Stimulated activated memory B cell treated with anti-CD40 and anti-IgM and Interleukin-4, amounts not matched to agents 10 μg/mL and 1 μg/mL and 100 μg/mL, for 72 hours (primary cell): ENCODE measurements around the gene MYOM1.
"Not testable (repeated sequence)": the region's sequence is repeated elsewhere in the genome, so short reads cannot be mapped to it uniquely, and the experiment has no call there.

ENCODE experiments used
- ATAC-seq: fragments of 150-1000 bp; cut with Tn5 transposase; 2 replicates; pipeline ENCODE4 v1.10.0; 2021
- H3K27ac Mint-ChIP-seq: one replicate; pipeline ENCODE4 v1.8.0; 2022; ENCODE audit warnings: mild to moderate bottlenecking, mixed read lengths
- H3K27me3 Mint-ChIP-seq: one replicate; pipeline ENCODE4 v1.8.0; 2022; ENCODE audit warnings: mixed read lengths
- H3K36me3 Mint-ChIP-seq: one replicate; pipeline ENCODE4 v1.8.0; 2022; ENCODE audit warnings: mixed read lengths
- H3K4me1 Mint-ChIP-seq: one replicate; pipeline ENCODE4 v1.8.0; 2022; ENCODE audit warnings: mixed read lengths
- H3K4me3 Mint-ChIP-seq: one replicate; pipeline ENCODE4 v1.8.0; 2022; ENCODE audit warnings: mild to moderate bottlenecking, moderate library complexity, mixed read lengths
- H3K9me3 Mint-ChIP-seq: one replicate; pipeline ENCODE4 v1.8.0; 2022; ENCODE audit warnings: mixed read lengths

Gene MYOM1

GRCh38 chr18:3035635-3036034, 184.1 kb downstream of the MYOM1 start:
- H3K4me1 Mint-ChIP-seq, result peaks cover 6% of the 10 kb centered on the region
- H3K27ac Mint-ChIP-seq, result peak overlapping the region; percentile 40
- no peaks in the 10 kb centered on the region for H3K27me3 Mint-ChIP-seq
- no peaks in the 10 kb centered on the region for H3K36me3 Mint-ChIP-seq
- H3K9me3 Mint-ChIP-seq, result no peaks in the 10 kb centered on the region
- ATAC-seq, result no peak
- no peak overlapping the region for H3K4me3 Mint-ChIP-seq

GRCh38 chr18:3032721-3033120, 187.0 kb downstream of the MYOM1 start:
- Mint-ChIP-seq H3K4me3 (no peak overlapping the region), H3K36me3 (no peaks in the 10 kb centered on the region), H3K4me1 (peaks cover 11% of the 10 kb centered on the region), H3K27me3 (no peaks in the 10 kb centered on the region), H3K27ac (no peak overlapping the region), H3K9me3 (no peaks in the 10 kb centered on the region)
- ATAC-seq, result no peak

GRCh38 chr18:3029215-3029952, 190.4 kb downstream of the MYOM1 start:
- peaks cover 6% of the 10 kb centered on the region for H3K4me1 Mint-ChIP-seq
- H3K27me3 Mint-ChIP-seq, result no peaks in the 10 kb centered on the region
- no peak for ATAC-seq

GRCh38 chr18:3028115-3028514, 191.7 kb downstream of the MYOM1 start:
- not testable (repeated sequence) for H3K36me3 Mint-ChIP-seq, H3K4me1 Mint-ChIP-seq, ATAC-seq, H3K9me3 Mint-ChIP-seq, H3K27me3 Mint-ChIP-seq, H3K27ac Mint-ChIP-seq, H3K4me3 Mint-ChIP-seq

More at GRCh38 chr18:3029215-3029952, 190.4 kb downstream of the MYOM1 start:
- H3K27ac Mint-ChIP-seq, result no peak overlapping the region
- no peaks in the 10 kb centered on the region for H3K36me3 Mint-ChIP-seq
- H3K9me3 Mint-ChIP-seq, result no peaks in the 10 kb centered on the region
- H3K4me3 Mint-ChIP-seq, result no peak overlapping the region

- Mint-ChIP-seq H3K27me3 (no peaks in the 10 kb centered on the region), H3K4me1 (peaks cover 6% of the 10 kb centered on the region), H3K27ac (no peak overlapping the region), H3K36me3 (no peaks in the 10 kb centered on the region), H3K9me3 (peaks cover 3% of the 10 kb centered on the region), H3K4me3 (no peak overlapping the region)
- ATAC-seq, result no peak
Measured at GRCh38 chr18:3027370-3027891, 192.3 kb downstream of the MYOM1 start.

GRCh38 chr18:3025544-3025943, 194.2 kb downstream of the MYOM1 start:
- Mint-ChIP-seq H3K4me1 (peaks cover 6% of the 10 kb centered on the region), H3K9me3 (peaks cover 3% of the 10 kb centered on the region), H3K4me3 (no peak overlapping the region), H3K27ac (no peak overlapping the region), H3K36me3 (no peaks in the 10 kb centered on the region), H3K27me3 (no peaks in the 10 kb centered on the region)
- no peak for ATAC-seq

- not testable (repeated sequence) for H3K9me3 Mint-ChIP-seq, ATAC-seq, H3K4me3 Mint-ChIP-seq, H3K27ac Mint-ChIP-seq, H3K4me1 Mint-ChIP-seq, H3K27me3 Mint-ChIP-seq, H3K36me3 Mint-ChIP-seq
Measured at GRCh38 chr18:3023603-3024002, 196.2 kb downstream of the MYOM1 start.
